ENCODE data around the gene SEPTIN12. TPM values are rescaled to one million over a fixed set of nuclear protein-coding genes. Genes with fewer than 3 reads are reported as not detected.

SEPTIN12 gene
- total and polyA plus RNA-seq, 2 donors (not counting 3 experiments of a cell fraction or from before 2014, with no cell fraction given) = not detected

DNA sequence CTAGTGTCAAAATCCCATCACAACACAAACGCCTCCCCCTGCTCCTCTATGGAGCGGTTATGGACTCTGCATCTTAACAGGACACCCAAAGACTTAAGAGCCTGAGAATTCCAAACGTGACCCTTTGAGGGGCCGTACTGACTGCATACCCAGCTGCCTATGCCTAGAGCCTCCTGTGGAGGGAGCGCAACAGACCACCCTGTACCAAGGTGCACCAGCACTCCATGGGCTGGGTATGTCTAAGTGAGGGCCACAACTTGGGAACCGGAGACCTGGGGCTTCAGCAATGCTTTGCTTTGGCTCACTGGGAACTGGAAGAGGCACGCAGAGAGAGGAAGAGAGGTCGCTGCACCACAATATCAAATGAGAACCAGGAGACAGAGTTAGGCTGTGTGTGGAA, 59.5 kb downstream of the SEPTIN12 start:
- intact Hi-C loops (cut with micrococcal nuclease) (no loop called here), dilution Hi-C loops (cut with MboI; ENCODE audit: extremely low pct_ligation_motif_present, low sequenced_read_pairs) (no loop called here)
- peaks cover 7% of the 10 kb centered on the region for H3K79me2 ChIP-seq (ENCODE audit: control insufficient read depth, insufficient read depth, low read length)
- H2AFZ ChIP-seq (ENCODE audit: low read depth, low read length) = no peak overlapping the region
- BruUV-seq (replicated peaks) = no TSS peak
- FAIRE-seq = no peak
- no peak for TF ChIP-seq JUN (IDR thresholded peaks at IDR 0.05; ENCODE audit: borderline replicate concordance, insufficient read depth, insufficient read length, low read depth)
- TF ChIP-seq MAX (IDR thresholded peaks at IDR 0.05; ENCODE audit: insufficient read depth, insufficient read length) = no peak
- no peak for TF ChIP-seq CTCF (IDR thresholded peaks at IDR 0.05; ENCODE audit: extremely low read depth in 1 of 2, insufficient read depth in 1 of 2, low read depth in 1 of 2, low read length in 2 of 2)
- TF ChIP-seq POLR2AphosphoS5 (IDR thresholded peaks at IDR 0.05; ENCODE audit: insufficient read depth, low read depth, low read length) = no peak
- no peak for TF ChIP-seq FOS (IDR thresholded peaks at IDR 0.05; ENCODE audit: borderline replicate concordance, insufficient read depth, low read length)
- TF ChIP-seq GATA2 (IDR thresholded peaks at IDR 0.05; ENCODE audit: insufficient read depth, insufficient read length, low read depth, low read length) = no peak
- TF ChIP-seq MYC (IDR thresholded peaks at IDR 0.05; ENCODE audit: low read depth, low read length) = no peak
- no peak for TF ChIP-seq EZH2 (IDR thresholded peaks at IDR 0.05; ENCODE audit: borderline replicate concordance, low read depth, low read length, severe bottlenecking)
- TF ChIP-seq POLR2A (IDR thresholded peaks at IDR 0.05; ENCODE audit: low read depth, low read length) = no peak
- H3K9me1 ChIP-seq (replicated peaks; ENCODE audit: control insufficient read depth, extremely low read depth, insufficient read depth, low read length) = no peaks in the 10 kb centered on the region
- no peaks in the 10 kb centered on the region for H3K4me1 ChIP-seq (ENCODE audit: control insufficient read depth, extremely low read depth, insufficient read depth, low read length)
- H3K4me2 ChIP-seq (ENCODE audit: insufficient read depth, low read length) = no peak overlapping the region
- ChIA-PET CTCF (no interaction called here), POLR2A (no interaction called here)
- no peaks in the 10 kb centered on the region for H4K20me1 ChIP-seq (replicated peaks; ENCODE audit: control insufficient read depth, extremely low read depth, insufficient read depth, low read length)
- no peak overlapping the region for H3K9ac ChIP-seq (replicated peaks; ENCODE audit: extremely low read depth, insufficient read depth, low read length)
- H3K4me3 ChIP-seq (replicated peaks in 1 of 3; ENCODE audit: insufficient read depth in 1 of 3, low read depth in 1 of 3, low read length in 3 of 3) = no peak overlapping the region
- no peak for DNase-seq (ENCODE audit: low read depth, low spot score)
- H3K9me3 ChIP-seq (replicated peaks; ENCODE audit: control insufficient read depth, insufficient read depth, low read length) = no peaks in the 10 kb centered on the region
- no peak overlapping the region for H3K27ac ChIP-seq (ENCODE audit: insufficient read depth, low read depth, low read length)
- peaks cover 6 to 27% of the 10 kb centered on the region in 2 experiments for H3K36me3 ChIP-seq (ENCODE audit: control insufficient read depth in 2 of 2, extremely low read depth in 1 of 2, insufficient read depth in 2 of 2, low read length in 2 of 2)
- H3K27me3 ChIP-seq (ENCODE audit: control insufficient read depth in 2 of 2, insufficient read depth in 2 of 2, low read length in 2 of 2) = no peaks in the 10 kb centered on the region

Small RNA genes lying within 50 kb of the gene (small RNA-seq; reads per million reads assigned to genes)
- not detected for gene RF00017 (ENCODE audit: insufficient read depth, insufficient read length, low read depth, low replicate concordance)

Other genes with a start within 250 kb of the SEPTIN12 start
- 22.4 and 33.9 TPM in 2 replicates for gene CDIP1, start 249.6 kb downstream of the SEPTIN12 start, total RNA-seq
- gene CDIP1, start 249.6 kb downstream of the SEPTIN12 start, polyA plus RNA-seq = 37.4 and 47.6 TPM in 2 replicates
- gene C16orf96, start 232.0 kb downstream of the SEPTIN12 start, total RNA-seq = not detected in 2 replicates
- not detected in 2 replicates for gene C16orf96, start 232.0 kb downstream of the SEPTIN12 start, polyA plus RNA-seq
- gene UBALD1, start 173.5 kb downstream of the SEPTIN12 start, total RNA-seq = 41.6 and 43.8 TPM in 2 replicates
- gene UBALD1, start 173.5 kb downstream of the SEPTIN12 start, polyA plus RNA-seq = 24.8 and 34.6 TPM in 2 replicates
- gene MGRN1, start 163.5 kb downstream of the SEPTIN12 start, total RNA-seq = 73.0 and 80.9 TPM in 2 replicates
- 15.6 and 15.8 TPM in 2 replicates for gene MGRN1, start 163.5 kb downstream of the SEPTIN12 start, polyA plus RNA-seq
- gene NUDT16L1, start 94.8 kb downstream of the SEPTIN12 start, total RNA-seq = 22.8 and 24.7 TPM in 2 replicates
- gene NUDT16L1, start 94.8 kb downstream of the SEPTIN12 start, polyA plus RNA-seq = 53.1 and 65.3 TPM in 2 replicates
- 22.5 and 24.0 TPM in 2 replicates for gene ANKS3, start 54.1 kb downstream of the SEPTIN12 start, total RNA-seq
- 13.9 and 14.2 TPM in 2 replicates for gene ANKS3, start 54.1 kb downstream of the SEPTIN12 start, polyA plus RNA-seq
- gene DNAAF8, start 53.8 kb downstream of the SEPTIN12 start, total RNA-seq = 1.0 TPM in 1 of 2 replicates, not detected in the other
- gene DNAAF8, start 53.8 kb downstream of the SEPTIN12 start, polyA plus RNA-seq = 0.49 and 0.58 TPM in 2 replicates
- 12.2 and 13.5 TPM in 2 replicates for gene ZNF500, start 21.2 kb downstream of the SEPTIN12 start, total RNA-seq
- 8.6 and 12.8 TPM in 2 replicates for gene ZNF500, start 21.2 kb downstream of the SEPTIN12 start, polyA plus RNA-seq
- not detected in 2 replicates for gene SMIM22, start 7.0 kb upstream of the SEPTIN12 start, total RNA-seq
- not detected in 2 replicates for gene SMIM22, start 7.0 kb upstream of the SEPTIN12 start, polyA plus RNA-seq
- 12.0 and 14.7 TPM in 2 replicates for gene ROGDI, start 14.3 kb upstream of the SEPTIN12 start, total RNA-seq
- 36.9 TPM in 2 replicates for gene ROGDI, start 14.3 kb upstream of the SEPTIN12 start, polyA plus RNA-seq
- gene GLYR1, start 58.9 kb upstream of the SEPTIN12 start, total RNA-seq = 107 TPM in 2 replicates
- gene GLYR1, start 58.9 kb upstream of the SEPTIN12 start, polyA plus RNA-seq = 44.0 and 47.9 TPM in 2 replicates
- 44.8 and 45.3 TPM in 2 replicates for gene UBN1, start 59.1 kb upstream of the SEPTIN12 start, total RNA-seq
- gene UBN1, start 59.1 kb upstream of the SEPTIN12 start, polyA plus RNA-seq = 23.9 and 26.0 TPM in 2 replicates
- 0.05 and 0.20 TPM in 2 replicates for gene PPL, start 148.8 kb upstream of the SEPTIN12 start, total RNA-seq
- gene PPL, start 148.8 kb upstream of the SEPTIN12 start, polyA plus RNA-seq = 0.03 and 0.07 TPM in 2 replicates
- not detected in 2 replicates for gene SEC14L5, start 170.0 kb upstream of the SEPTIN12 start, total RNA-seq
- not detected in 2 replicates for gene SEC14L5, start 170.0 kb upstream of the SEPTIN12 start, polyA plus RNA-seq
- gene NAGPA, start 245.6 kb upstream of the SEPTIN12 start, total RNA-seq = 26.3 and 29.9 TPM in 2 replicates
- gene NAGPA, start 245.6 kb upstream of the SEPTIN12 start, polyA plus RNA-seq = 29.6 and 35.2 TPM in 2 replicates

Measured in endothelial cell of umbilical vein (primary cell).